ENCODE data around the gene SUMO1. TPM values are rescaled to one million over a fixed set of nuclear protein-coding genes. Genes with fewer than 3 reads are reported as not detected.
"Not testable (repeated sequence)": the region's sequence is repeated elsewhere in the genome, so short reads cannot be mapped to it uniquely, and the experiment has no call there.

Gene SUMO1
- total RNA-seq: 100 to 1,000 TPM in 2 of 4 donors, 10 to 100 TPM in 2; 91.0 to 121 (median 102) TPM

GRCh38 chr2:202238234-202239197 is at the start of gene SUMO1:
TSS of gene SUMO1 (minus strand) at chr2:202238597. CDS start at chr2:202238451, 146 bp downstream.
- Histone ChIP-seq H3K27ac (peak within 1 kb of the TSS; percentile 52 to 87 (median 83)), H3K9me3 (no peaks in the 10 kb centered on the region), H3K4me1 (peaks cover 11 to 15% of the 10 kb centered on the region in 2 donors), H3K4me3 (replicated peaks in 1 of 3) (peak within 1 kb of the TSS; percentile 49 to 92 (median 49)), H3K27me3 (no peaks in the 10 kb centered on the region), H3K36me3 (no peaks in the 10 kb centered on the region)
- intact Hi-C loops (cut with DNase I): no loop called here
- DNase-seq: peak; percentile 87 to 91
- peak in 1 of 2 donors; percentile 60 for TF ChIP-seq POLR2A (IDR thresholded peaks at IDR 0.05)
- no peak for TF ChIP-seq CTCF (IDR thresholded peaks at IDR 0.05)
- 2 to 4% methylated on average over 35 to 49 of the region's 54 CpGs for WGBS, 2 donors

GRCh38 chr2:202286595-202286994 is 48.2 kb upstream of the SUMO1 start:
- H3K9me3 ChIP-seq: no peaks in the 10 kb centered on the region
- no peak overlapping the region for H3K4me3 ChIP-seq (replicated peaks in 1 of 3)
- TF ChIP-seq CTCF (IDR thresholded peaks at IDR 0.05) (no peak), POLR2A (IDR thresholded peaks at IDR 0.05) (no peak)
- intact Hi-C loops (cut with DNase I): no loop called here
- H3K27me3 ChIP-seq: no peaks in the 10 kb centered on the region
- H3K27ac ChIP-seq: no peak overlapping the region
- peaks cover 62 to 72% of the 10 kb centered on the region in 2 donors for H3K36me3 ChIP-seq
- no peaks in the 10 kb centered on the region for H3K4me1 ChIP-seq
- DNase-seq: no peak

- TF ChIP-seq POLR2A (IDR thresholded peaks at IDR 0.05) (no peak), CTCF (IDR thresholded peaks at IDR 0.05) (peak; percentile 12 to 54 (median 38))
- Histone ChIP-seq H3K4me3 (replicated peaks in 1 of 3) (no peak overlapping the region), H3K4me1 (peaks cover 5 to 18% of the 10 kb centered on the region in 2 donors), H3K36me3 (peaks cover 20 to 23% of the 10 kb centered on the region in 2 donors), H3K9me3 (no peaks in the 10 kb centered on the region), H3K27ac (peak overlapping the region in 2 of 3 donors; percentile 32 to 56), H3K27me3 (no peaks in the 10 kb centered on the region)
- intact Hi-C loops (cut with DNase I): no loop called here
- 3 to 5% methylated on average over 1 of the region's 1 CpG for WGBS, 2 donors
- no peak for DNase-seq
Observed at GRCh38 chr2:202278944-202279343, 40.5 kb upstream of the SUMO1 start.

- 75 to 82% methylated on average over 6 of the region's 6 CpGs for WGBS, 2 donors
- TF ChIP-seq POLR2A (IDR thresholded peaks at IDR 0.05): no peak
- no peak for TF ChIP-seq CTCF (IDR thresholded peaks at IDR 0.05)
- Histone ChIP-seq H3K27ac (peak overlapping the region in 2 of 3 donors; percentile 32 to 56), H3K36me3 (peaks cover 12 to 16% of the 10 kb centered on the region in 2 donors), H3K9me3 (no peaks in the 10 kb centered on the region), H3K4me1 (peaks cover 5 to 18% of the 10 kb centered on the region in 2 donors), H3K4me3 (replicated peaks in 1 of 3) (no peak overlapping the region), H3K27me3 (no peaks in the 10 kb centered on the region)
- intact Hi-C loops (cut with DNase I): no loop called here
- no peak for DNase-seq
Observed at GRCh38 chr2:202278036-202278760, 39.8 kb upstream of the SUMO1 start.

- H3K36me3 ChIP-seq; H3K4me3 ChIP-seq (replicated peaks in 1 of 3); H3K27ac ChIP-seq; H3K9me3 ChIP-seq; H3K27me3 ChIP-seq; DNase-seq; intact Hi-C loops (cut with DNase I): not testable (repeated sequence)
- peaks cover 5 to 18% of the 10 kb centered on the region in 2 donors for H3K4me1 ChIP-seq
- WGBS, 2 donors: 95 to 96% methylated on average over 10 to 11 of the region's 11 CpGs
Observed at GRCh38 chr2:202276078-202276720, 37.8 kb upstream of the SUMO1 start.
